ENCODE measurements around the gene PPP1R12B.
"Not testable (repeated sequence)": the region's sequence is repeated elsewhere in the genome, so short reads cannot be mapped to it uniquely, and the experiment has no call there.

DNA sequence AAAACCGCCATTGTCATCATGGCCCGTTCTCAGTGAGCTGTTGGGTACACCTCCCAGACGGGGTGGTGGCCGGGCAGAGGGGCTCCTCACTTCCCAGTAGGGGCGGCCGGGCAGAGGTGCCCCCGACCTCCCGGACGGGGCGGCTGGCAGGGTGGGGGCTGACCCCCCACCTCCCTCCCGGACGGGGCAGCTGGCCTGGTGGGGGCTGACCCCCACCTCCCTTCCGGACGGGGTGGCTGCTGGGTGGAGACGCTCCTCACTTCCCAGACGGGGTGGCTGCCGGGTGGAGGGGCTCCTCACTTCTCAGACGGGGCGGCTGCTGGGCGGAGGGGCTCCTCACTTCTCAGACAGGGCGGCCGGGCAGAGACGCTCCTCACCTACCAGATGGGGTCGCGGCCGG is 103.1 kb downstream of the PPP1R12B start:
- TF ChIP-seq, protein P1, sequence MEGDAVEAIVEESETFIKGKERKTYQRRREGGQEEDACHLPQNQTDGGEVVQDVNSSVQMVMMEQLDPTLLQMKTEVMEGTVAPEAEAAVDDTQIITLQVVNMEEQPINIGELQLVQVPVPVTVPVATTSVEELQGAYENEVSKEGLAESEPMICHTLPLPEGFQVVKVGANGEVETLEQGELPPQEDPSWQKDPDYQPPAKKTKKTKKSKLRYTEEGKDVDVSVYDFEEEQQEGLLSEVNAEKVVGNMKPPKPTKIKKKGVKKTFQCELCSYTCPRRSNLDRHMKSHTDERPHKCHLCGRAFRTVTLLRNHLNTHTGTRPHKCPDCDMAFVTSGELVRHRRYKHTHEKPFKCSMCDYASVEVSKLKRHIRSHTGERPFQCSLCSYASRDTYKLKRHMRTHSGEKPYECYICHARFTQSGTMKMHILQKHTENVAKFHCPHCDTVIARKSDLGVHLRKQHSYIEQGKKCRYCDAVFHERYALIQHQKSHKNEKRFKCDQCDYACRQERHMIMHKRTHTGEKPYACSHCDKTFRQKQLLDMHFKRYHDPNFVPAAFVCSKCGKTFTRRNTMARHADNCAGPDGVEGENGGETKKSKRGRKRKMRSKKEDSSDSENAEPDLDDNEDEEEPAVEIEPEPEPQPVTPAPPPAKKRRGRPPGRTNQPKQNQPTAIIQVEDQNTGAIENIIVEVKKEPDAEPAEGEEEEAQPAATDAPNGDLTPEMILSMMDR (IDR thresholded peaks at IDR 0.05): not testable (repeated sequence)
- TF ChIP-seq POLR2A (IDR thresholded peaks at IDR 0.05): not testable (repeated sequence)

Data from body of pancreas (tissue), 4 donors.